Measurements from ENCODE around the gene SIRT7. TPM values are rescaled to one million over a fixed set of nuclear protein-coding genes. Genes with fewer than 3 reads are reported as not detected.

Gene SIRT7
- polyA plus RNA-seq, 1 of the 3 experiments (the other 2 are of a cell fraction), result 32.6 TPM

DNA sequence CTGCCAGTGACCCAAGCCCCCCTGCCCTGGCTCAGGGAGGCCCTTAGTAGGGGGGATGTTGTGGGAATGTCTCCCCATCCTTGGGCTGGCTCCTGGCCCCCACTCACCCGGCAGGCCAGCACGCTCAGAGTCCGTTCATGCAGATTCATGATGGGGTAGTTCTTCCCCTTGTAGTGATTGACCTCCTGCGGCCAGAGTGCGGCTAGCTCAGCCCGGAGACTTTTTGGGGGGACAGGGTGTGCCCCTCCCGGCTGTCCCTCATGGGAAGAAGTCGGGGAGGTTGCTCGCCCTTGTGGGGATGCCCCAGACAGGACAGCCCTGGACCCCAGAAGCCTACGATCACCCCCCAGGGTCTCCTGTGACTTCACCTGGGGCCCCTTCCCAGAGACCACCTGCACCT is 12.0 kb downstream of the SIRT7 start:
- no peaks in the 10 kb centered on the region for H3K9me3 ChIP-seq
- H3K4me3 ChIP-seq (ENCODE audit: low read depth in 2 of 2, low read length in 1 of 2), result no peak overlapping the region
- ChIA-PET CTCF (interaction anchor here (1.3 to 1.5 kb wide), 3 partner anchors 21 to 115 kb away, joined by 4 to 7 read pairs (median 5); no protein-coding TSS in a partner anchor), POLR2A (interaction anchor here (0.6 kb wide), 1 partner anchor 23 kb away, joined by 3 read pairs; no protein-coding TSS in a partner anchor)
- peaks cover 5% of the 10 kb centered on the region for H3F3A ChIP-seq (replicated peaks; ENCODE audit: insufficient read depth)
- H3K27me3 ChIP-seq (ENCODE audit: insufficient read depth), result no peaks in the 10 kb centered on the region
- H3K36me3 ChIP-seq (replicated peaks in 1 of 2; ENCODE audit: control insufficient read depth in 1 of 2, insufficient read depth in 2 of 2, low read length in 1 of 2), result peaks cover 6 to 49% of the 10 kb centered on the region in 2 experiments
- TF ChIP-seq TAF1 (IDR thresholded peaks at IDR 0.05; ENCODE audit: borderline replicate concordance, low read depth, low read length) (no peak), FOXM1 (IDR thresholded peaks at IDR 0.05; ENCODE audit: low read depth) (no peak), RFX5 (IDR thresholded peaks at IDR 0.05; ENCODE audit: low read length) (no peak), EZH2phosphoT487 (IDR thresholded peaks at IDR 0.05; ENCODE audit: borderline replicate concordance, low read depth) (no peak), MXI1 (IDR thresholded peaks at IDR 0.05; ENCODE audit: low read depth, low read length) (no peak), YY1 (IDR thresholded peaks at IDR 0.05; ENCODE audit: low read depth) (no peak), SMC3 (IDR thresholded peaks at IDR 0.05; ENCODE audit: low read depth, low read length) (no peak), FOSL2 (IDR thresholded peaks at IDR 0.05; ENCODE audit: borderline replicate concordance, low read depth) (no peak), MEF2A (IDR thresholded peaks at IDR 0.05; ENCODE audit: borderline replicate concordance, low read depth) (no peak), TCF12 (IDR thresholded peaks at IDR 0.05) (no peak), ELF1 (IDR thresholded peaks at IDR 0.05) (no peak)
- TF ChIP-seq, protein P1, sequence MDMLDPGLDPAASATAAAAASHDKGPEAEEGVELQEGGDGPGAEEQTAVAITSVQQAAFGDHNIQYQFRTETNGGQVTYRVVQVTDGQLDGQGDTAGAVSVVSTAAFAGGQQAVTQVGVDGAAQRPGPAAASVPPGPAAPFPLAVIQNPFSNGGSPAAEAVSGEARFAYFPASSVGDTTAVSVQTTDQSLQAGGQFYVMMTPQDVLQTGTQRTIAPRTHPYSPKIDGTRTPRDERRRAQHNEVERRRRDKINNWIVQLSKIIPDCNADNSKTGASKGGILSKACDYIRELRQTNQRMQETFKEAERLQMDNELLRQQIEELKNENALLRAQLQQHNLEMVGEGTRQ (IDR thresholded peaks at IDR 0.05; ENCODE audit: borderline replicate concordance, low read depth, low read length), result no peak
- TF ChIP-seq, protein P2, sequence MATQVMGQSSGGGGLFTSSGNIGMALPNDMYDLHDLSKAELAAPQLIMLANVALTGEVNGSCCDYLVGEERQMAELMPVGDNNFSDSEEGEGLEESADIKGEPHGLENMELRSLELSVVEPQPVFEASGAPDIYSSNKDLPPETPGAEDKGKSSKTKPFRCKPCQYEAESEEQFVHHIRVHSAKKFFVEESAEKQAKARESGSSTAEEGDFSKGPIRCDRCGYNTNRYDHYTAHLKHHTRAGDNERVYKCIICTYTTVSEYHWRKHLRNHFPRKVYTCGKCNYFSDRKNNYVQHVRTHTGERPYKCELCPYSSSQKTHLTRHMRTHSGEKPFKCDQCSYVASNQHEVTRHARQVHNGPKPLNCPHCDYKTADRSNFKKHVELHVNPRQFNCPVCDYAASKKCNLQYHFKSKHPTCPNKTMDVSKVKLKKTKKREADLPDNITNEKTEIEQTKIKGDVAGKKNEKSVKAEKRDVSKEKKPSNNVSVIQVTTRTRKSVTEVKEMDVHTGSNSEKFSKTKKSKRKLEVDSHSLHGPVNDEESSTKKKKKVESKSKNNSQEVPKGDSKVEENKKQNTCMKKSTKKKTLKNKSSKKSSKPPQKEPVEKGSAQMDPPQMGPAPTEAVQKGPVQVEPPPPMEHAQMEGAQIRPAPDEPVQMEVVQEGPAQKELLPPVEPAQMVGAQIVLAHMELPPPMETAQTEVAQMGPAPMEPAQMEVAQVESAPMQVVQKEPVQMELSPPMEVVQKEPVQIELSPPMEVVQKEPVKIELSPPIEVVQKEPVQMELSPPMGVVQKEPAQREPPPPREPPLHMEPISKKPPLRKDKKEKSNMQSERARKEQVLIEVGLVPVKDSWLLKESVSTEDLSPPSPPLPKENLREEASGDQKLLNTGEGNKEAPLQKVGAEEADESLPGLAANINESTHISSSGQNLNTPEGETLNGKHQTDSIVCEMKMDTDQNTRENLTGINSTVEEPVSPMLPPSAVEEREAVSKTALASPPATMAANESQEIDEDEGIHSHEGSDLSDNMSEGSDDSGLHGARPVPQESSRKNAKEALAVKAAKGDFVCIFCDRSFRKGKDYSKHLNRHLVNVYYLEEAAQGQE (IDR thresholded peaks at IDR 0.05; ENCODE audit: low read depth, low read length), result no peak
- TF ChIP-seq, protein P3, sequence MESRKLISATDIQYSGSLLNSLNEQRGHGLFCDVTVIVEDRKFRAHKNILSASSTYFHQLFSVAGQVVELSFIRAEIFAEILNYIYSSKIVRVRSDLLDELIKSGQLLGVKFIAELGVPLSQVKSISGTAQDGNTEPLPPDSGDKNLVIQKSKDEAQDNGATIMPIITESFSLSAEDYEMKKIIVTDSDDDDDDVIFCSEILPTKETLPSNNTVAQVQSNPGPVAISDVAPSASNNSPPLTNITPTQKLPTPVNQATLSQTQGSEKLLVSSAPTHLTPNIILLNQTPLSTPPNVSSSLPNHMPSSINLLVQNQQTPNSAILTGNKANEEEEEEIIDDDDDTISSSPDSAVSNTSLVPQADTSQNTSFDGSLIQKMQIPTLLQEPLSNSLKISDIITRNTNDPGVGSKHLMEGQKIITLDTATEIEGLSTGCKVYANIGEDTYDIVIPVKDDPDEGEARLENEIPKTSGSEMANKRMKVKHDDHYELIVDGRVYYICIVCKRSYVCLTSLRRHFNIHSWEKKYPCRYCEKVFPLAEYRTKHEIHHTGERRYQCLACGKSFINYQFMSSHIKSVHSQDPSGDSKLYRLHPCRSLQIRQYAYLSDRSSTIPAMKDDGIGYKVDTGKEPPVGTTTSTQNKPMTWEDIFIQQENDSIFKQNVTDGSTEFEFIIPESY (IDR thresholded peaks at IDR 0.05; ENCODE audit: borderline replicate concordance, low read depth), result no peak
- WGBS (ENCODE audit: low lambda C conversion rate), result 84% methylated on average over 10 of the region's 10 CpGs
- 0 out of 2 replicates have a peak, but pooled peaks cover 4% of the 10 kb centered on the region for H4K20me1 ChIP-seq (ENCODE audit: insufficient read depth)
- DNase-seq, result no peak
- no peaks in the 10 kb centered on the region for H3K9me2 ChIP-seq
- H3K4me2 ChIP-seq, result no peak overlapping the region
- no peak overlapping the region for H3K27ac ChIP-seq (ENCODE audit: low read depth in 2 of 2, low read length in 1 of 2)
- H2AFZ ChIP-seq (ENCODE audit: low read depth), result no peak overlapping the region
- no peak overlapping the region for H3K9ac ChIP-seq
- H3K4me1 ChIP-seq (ENCODE audit: control insufficient read depth in 1 of 2, insufficient read depth in 2 of 2, low read depth in 1 of 2, low read length in 1 of 2), result peaks cover 8 to 19% of the 10 kb centered on the region in 2 experiments; a peak in 2 of 4 replicates
- H3K79me2 ChIP-seq (ENCODE audit: insufficient read depth), result peaks cover 7% of the 10 kb centered on the region; the same call in 1 of the 2 replicates
